DOHH2 (cell line): ENCODE data around the gene APOL3.
A peak's percentile ranks its signal among the peaks of the same experiment; 100 is the strongest.

ENCODE experiments used
- H3F3A ChIP-seq: fragments of 200-600 bp; sonication (generic), shearing (Covaris generic); 2 replicates; pipeline ENCODE4 v1.6.0; 2016; ENCODE audit warnings: antibody characterized with exemption, mild to moderate bottlenecking; ENCODE audit not compliant: control insufficient read depth, insufficient read depth
- H3K27ac ChIP-seq: fragments of 200-600 bp; sonication (generic); 2 replicates; pipeline ENCODE4 v1.5.1; 2014; ENCODE audit warnings: low read depth, mild to moderate bottlenecking, low read length, moderate library complexity
- H3K27me3 ChIP-seq: fragments of 200-600 bp; sonication (generic); 2 replicates; pipeline ENCODE4 v1.6.1; 2014; ENCODE audit warnings: mild to moderate bottlenecking, low read length, mixed read lengths; ENCODE audit not compliant: control insufficient read depth
- H3K36me3 ChIP-seq: fragments of 200-600 bp; sonication (generic); 2 replicates; pipeline ENCODE4 v1.6.1; 2014; ENCODE audit warnings: mild to moderate bottlenecking, low read length, moderate library complexity, mixed read lengths; ENCODE audit not compliant: control insufficient read depth
- H3K4me1 ChIP-seq: fragments of 200-600 bp; sonication (generic); 2 replicates; pipeline ENCODE4 v1.6.1; 2014; ENCODE audit warnings: mild to moderate bottlenecking, low read length, mixed read lengths; ENCODE audit not compliant: control insufficient read depth
- H3K4me2 ChIP-seq: fragments of 200-600 bp; sonication (generic); 2 replicates; pipeline ENCODE4 v1.6.0; 2014; ENCODE audit warnings: mild to moderate bottlenecking, low read length, moderate library complexity
- H3K4me3 ChIP-seq: fragments of 200-600 bp; sonication (generic); 2 replicates; pipeline ENCODE4 v1.5.1; 2014; ENCODE audit warnings: mild to moderate bottlenecking, low read length, mixed read lengths
- H3K79me2 ChIP-seq: fragments of 200-600 bp; sonication (generic); 2 replicates; pipeline ENCODE4 v1.6.1; 2014; ENCODE audit warnings: mild to moderate bottlenecking, low read length, mixed read lengths; ENCODE audit not compliant: control insufficient read depth
- H3K9me2 ChIP-seq: fragments of 200-600 bp; sonication (generic); replicated peaks from 2 replicates; pipeline ENCODE4 v1.6.1; 2014; ENCODE audit warnings: mild to moderate bottlenecking, low read length, mixed read lengths; ENCODE audit not compliant: control insufficient read depth
- H3K9me3 ChIP-seq: fragments of 200-600 bp; sonication (generic); 2 replicates; pipeline ENCODE4 v1.6.1; 2014; ENCODE audit warnings: antibody characterized with exemption, low read length, mixed read lengths; ENCODE audit not compliant: control insufficient read depth, insufficient read depth
- H4K20me1 ChIP-seq: fragments of 200-600 bp; sonication (generic); 2 replicates; pipeline ENCODE4 v1.6.0; 2014; ENCODE audit warnings: low read depth, mild to moderate bottlenecking, antibody characterized with exemption, low read length, moderate library complexity; ENCODE audit not compliant: control insufficient read depth, insufficient read depth
- EZH2phosphoT487 ChIP-seq: fragments of 200-600 bp; sonication (generic); IDR thresholded peaks from 2 replicates; pipeline ENCODE4 v1.6.1; 2017; ENCODE audit warnings: borderline replicate concordance, mild to moderate bottlenecking, antibody characterized with exemption, low read length, moderate library complexity, mixed read lengths
- TF ChIP-seq, protein P1 (sequence below): fragments of 200-600 bp; sonication (generic); IDR thresholded peaks from one replicate; pipeline ENCODE4 v1.5.1; 2014; ENCODE audit warnings: antibody characterized with exemption, mild to moderate bottlenecking, low read depth, low read length; ENCODE audit not compliant: poor library complexity, severe bottlenecking

APOL3 gene

GRCh38 chr22:36182056-36182455 is 21.5 kb upstream of the APOL3 start:
- Histone ChIP-seq H3K9me2 (no peaks in the 10 kb centered on the region), H3K36me3 (no peaks in the 10 kb centered on the region), H3F3A (no peaks in the 10 kb centered on the region), H3K4me1 (no peaks in the 10 kb centered on the region), H3K4me3 (no peak overlapping the region), H4K20me1 (no peaks in the 10 kb centered on the region), H3K9me3 (no peaks in the 10 kb centered on the region), H3K79me2 (no peaks in the 10 kb centered on the region), H3K27me3 (peaks cover 6% of the 10 kb centered on the region), H3K4me2 (no peak overlapping the region), H3K27ac (no peak overlapping the region)
- TF ChIP-seq, protein P1, sequence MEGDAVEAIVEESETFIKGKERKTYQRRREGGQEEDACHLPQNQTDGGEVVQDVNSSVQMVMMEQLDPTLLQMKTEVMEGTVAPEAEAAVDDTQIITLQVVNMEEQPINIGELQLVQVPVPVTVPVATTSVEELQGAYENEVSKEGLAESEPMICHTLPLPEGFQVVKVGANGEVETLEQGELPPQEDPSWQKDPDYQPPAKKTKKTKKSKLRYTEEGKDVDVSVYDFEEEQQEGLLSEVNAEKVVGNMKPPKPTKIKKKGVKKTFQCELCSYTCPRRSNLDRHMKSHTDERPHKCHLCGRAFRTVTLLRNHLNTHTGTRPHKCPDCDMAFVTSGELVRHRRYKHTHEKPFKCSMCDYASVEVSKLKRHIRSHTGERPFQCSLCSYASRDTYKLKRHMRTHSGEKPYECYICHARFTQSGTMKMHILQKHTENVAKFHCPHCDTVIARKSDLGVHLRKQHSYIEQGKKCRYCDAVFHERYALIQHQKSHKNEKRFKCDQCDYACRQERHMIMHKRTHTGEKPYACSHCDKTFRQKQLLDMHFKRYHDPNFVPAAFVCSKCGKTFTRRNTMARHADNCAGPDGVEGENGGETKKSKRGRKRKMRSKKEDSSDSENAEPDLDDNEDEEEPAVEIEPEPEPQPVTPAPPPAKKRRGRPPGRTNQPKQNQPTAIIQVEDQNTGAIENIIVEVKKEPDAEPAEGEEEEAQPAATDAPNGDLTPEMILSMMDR: no peak
- TF ChIP-seq EZH2phosphoT487: no peak

DNA sequence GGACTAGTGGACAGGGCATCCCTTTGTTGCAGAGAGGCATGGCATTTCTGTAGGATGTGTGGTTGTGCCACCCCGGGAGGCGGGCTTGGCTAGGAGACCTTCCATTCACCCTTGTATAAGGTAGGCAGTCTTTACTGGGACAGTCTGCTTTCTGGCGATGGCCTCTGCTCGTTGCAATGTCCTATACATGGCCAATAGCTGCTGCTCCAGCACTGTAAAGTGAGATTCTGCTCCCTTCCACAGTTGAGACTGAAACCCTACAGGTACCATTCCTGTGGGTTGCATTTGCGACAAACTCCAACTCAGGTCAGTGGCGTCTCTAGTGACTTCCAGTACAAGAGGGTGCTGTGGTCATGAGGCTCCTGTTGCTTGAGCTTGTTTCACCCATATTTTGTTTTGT is 20.4 kb upstream of the APOL3 start:
- no peaks in the 10 kb centered on the region for H3K9me2 ChIP-seq
- no peak overlapping the region for H3K27ac ChIP-seq
- peaks cover 7% of the 10 kb centered on the region for H3K27me3 ChIP-seq
- TF ChIP-seq, protein P1: no peak
- TF ChIP-seq EZH2phosphoT487: no peak
- no peak overlapping the region for H3K4me3 ChIP-seq
- H3K36me3 ChIP-seq: no peaks in the 10 kb centered on the region
- H3K4me1 ChIP-seq: no peaks in the 10 kb centered on the region
- H3F3A ChIP-seq: no peaks in the 10 kb centered on the region
- no peaks in the 10 kb centered on the region for H3K79me2 ChIP-seq
- no peaks in the 10 kb centered on the region for H4K20me1 ChIP-seq
- no peaks in the 10 kb centered on the region for H3K9me3 ChIP-seq
- H3K4me2 ChIP-seq: no peak overlapping the region

DNA sequence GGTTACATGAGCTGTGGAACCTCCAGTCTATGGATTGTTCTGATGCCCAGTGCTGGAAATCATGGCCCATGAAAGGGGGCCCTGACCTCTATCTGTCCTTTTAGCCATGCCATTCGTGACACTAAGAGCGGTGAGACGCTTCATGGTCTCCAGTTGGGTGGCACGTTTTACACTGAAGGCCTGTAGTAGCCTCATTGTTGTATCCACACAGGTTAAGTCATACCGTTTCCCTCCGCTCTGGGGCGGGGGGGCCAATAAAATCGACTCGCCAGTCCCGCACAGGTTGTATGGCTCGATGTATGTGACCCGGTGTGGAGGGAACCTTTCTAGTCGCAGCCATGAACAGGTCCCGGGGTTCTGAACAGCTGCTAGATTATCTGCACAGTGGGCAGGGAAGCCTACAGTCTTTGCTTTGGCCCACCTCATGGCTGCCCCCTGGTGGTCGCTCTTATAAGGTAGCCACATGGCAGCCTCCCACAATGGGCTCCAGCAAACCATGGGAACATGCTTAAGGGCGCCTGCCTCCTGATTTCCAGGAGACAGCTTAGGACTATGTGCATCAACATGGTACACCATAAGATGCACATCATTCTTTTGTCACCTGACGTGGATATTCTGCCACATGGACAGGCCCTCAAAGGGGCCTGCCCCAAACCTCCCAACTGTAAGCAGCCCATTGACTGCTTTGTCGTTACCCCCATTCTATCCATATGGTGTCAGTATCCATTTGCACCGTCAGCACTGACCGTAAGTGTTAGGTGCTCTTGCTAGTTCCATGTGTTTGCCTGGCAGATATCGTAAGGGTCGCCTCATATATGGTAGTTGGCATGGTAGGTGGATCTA is 19.7 kb upstream of the APOL3 start:
- H3K4me3 ChIP-seq: no peak overlapping the region
- H3K4me2 ChIP-seq: no peak overlapping the region
- no peaks in the 10 kb centered on the region for H3K9me3 ChIP-seq
- H4K20me1 ChIP-seq: no peaks in the 10 kb centered on the region
- H3K27ac ChIP-seq: no peak overlapping the region
- TF ChIP-seq EZH2phosphoT487: no peak
- TF ChIP-seq, protein P1: peak; percentile 92
- H3K4me1 ChIP-seq: no peaks in the 10 kb centered on the region
- H3K36me3 ChIP-seq: no peaks in the 10 kb centered on the region
- H3K9me2 ChIP-seq: no peaks in the 10 kb centered on the region
- H3F3A ChIP-seq: no peaks in the 10 kb centered on the region
- no peaks in the 10 kb centered on the region for H3K79me2 ChIP-seq
- peaks cover 7% of the 10 kb centered on the region for H3K27me3 ChIP-seq
